Left lung (tissue), 10 donors: ENCODE data around the gene TENM4. TPM values are rescaled to one million over a fixed set of nuclear protein-coding genes. Genes with fewer than 3 reads are reported as not detected.

Source experiments
- ATAC-seq: fragments of 200-7000 bp; cut with Tn5 transposase; one replicate; pipeline ENCODE4 v1.9.1; 2020; ENCODE audit warnings: moderate library complexity
- DNase-seq, 4 donors: peaks; one replicate each; pipeline ENCODE4 v3.0.0-alpha.2; 2013 to 2020
- H3K27ac ChIP-seq, 2 donors: fragments of 200-600 bp; sonication (generic) in 1 of 2; one replicate each; pipeline versions ENCODE4 v1.5.0 to v1.8.0; 2020 to 2021
- H3K27me3 ChIP-seq, 2 donors: fragments of 200-600 bp; sonication (generic) in 1 of 2; one replicate each; pipeline versions ENCODE4 v1.5.0 to v1.8.0; 2020 to 2021
- H3K36me3 ChIP-seq, 2 donors: fragments of 200-600 bp; sonication (generic) in 1 of 2; one replicate each; pipeline versions ENCODE4 v1.5.0 to v1.8.0; 2020 to 2021
- H3K4me1 ChIP-seq, 2 donors: fragments of 200-600 bp; one replicate each; pipeline ENCODE4 v1.8.0; 2021
- H3K4me3 ChIP-seq, 2 donors: fragments of 200-600 bp; sonication (generic) in 1 of 2; one replicate each; pipeline versions ENCODE4 v1.5.0 to v1.8.0; 2020 to 2021; ENCODE audit warnings: mild to moderate bottlenecking in 1 of 2
- H3K9me3 ChIP-seq, 2 donors: fragments of 200-600 bp; sonication (generic) in 1 of 2; one replicate each; pipeline versions ENCODE4 v1.5.0 to v1.8.0; 2020 to 2021
- intact Hi-C, 2 donors: fragments of 100-400 bp; cut with DNase I; formaldehyde crosslinking; loops; one replicate each; pipeline versions ENCODE4 v1.11.2 to v1.14.2; 2022
- polyA plus RNA-seq, 6 donors: library from polyadenylated mRNA; unstranded; fragments of 120-200 nt; gene quantifications; one replicate each; pipeline ENCODE4 v1.2.1, GENCODE V29; 2013; ENCODE audit not compliant: insufficient read length in 6 of 6
- total RNA-seq, 2 donors: library from RNA; stranded (reverse); fragmentation: NEBNext Ultra II Directional; extraction: Animal tissue kit (Norgen Biotek cat#: 25700); gene quantifications; one replicate each; pipeline ENCODE4 v1.2.1, GENCODE V29; 2021
- TF ChIP-seq, protein P1 (sequence below), 2 donors: fragments of 200-600 bp; sonication (generic) in 1 of 2; IDR thresholded peaks; one replicate each; pipeline versions ENCODE4 v1.5.0 to v1.8.0; 2021; ENCODE audit warnings: antibody characterized with exemption in 2 of 2
- donor health status: DM: no; HTN: yes; CAD: no.
- donor health status: DM: no; HTN: no; CAD: no.

Gene TENM4
- total and polyA plus RNA-seq, 8 donors, result 3.4 to 7.1 (median 5.2) TPM

GRCh38 chr11:79390923-79391322, 49.9 kb downstream of the TENM4 start:
- Histone ChIP-seq H3K4me1 (no peaks in the 10 kb centered on the region), H3K4me3 (no peak overlapping the region), H3K36me3 (no peaks in the 10 kb centered on the region), H3K27ac (no peak overlapping the region), H3K9me3 (no peaks in the 10 kb centered on the region), H3K27me3 (peaks cover 0 to 9% of the 10 kb centered on the region in 2 donors)
- intact Hi-C loops, result no loop called here
- ATAC-seq (no peak), DNase-seq (no peak)
- TF ChIP-seq, protein P1, sequence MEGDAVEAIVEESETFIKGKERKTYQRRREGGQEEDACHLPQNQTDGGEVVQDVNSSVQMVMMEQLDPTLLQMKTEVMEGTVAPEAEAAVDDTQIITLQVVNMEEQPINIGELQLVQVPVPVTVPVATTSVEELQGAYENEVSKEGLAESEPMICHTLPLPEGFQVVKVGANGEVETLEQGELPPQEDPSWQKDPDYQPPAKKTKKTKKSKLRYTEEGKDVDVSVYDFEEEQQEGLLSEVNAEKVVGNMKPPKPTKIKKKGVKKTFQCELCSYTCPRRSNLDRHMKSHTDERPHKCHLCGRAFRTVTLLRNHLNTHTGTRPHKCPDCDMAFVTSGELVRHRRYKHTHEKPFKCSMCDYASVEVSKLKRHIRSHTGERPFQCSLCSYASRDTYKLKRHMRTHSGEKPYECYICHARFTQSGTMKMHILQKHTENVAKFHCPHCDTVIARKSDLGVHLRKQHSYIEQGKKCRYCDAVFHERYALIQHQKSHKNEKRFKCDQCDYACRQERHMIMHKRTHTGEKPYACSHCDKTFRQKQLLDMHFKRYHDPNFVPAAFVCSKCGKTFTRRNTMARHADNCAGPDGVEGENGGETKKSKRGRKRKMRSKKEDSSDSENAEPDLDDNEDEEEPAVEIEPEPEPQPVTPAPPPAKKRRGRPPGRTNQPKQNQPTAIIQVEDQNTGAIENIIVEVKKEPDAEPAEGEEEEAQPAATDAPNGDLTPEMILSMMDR (IDR thresholded peaks at IDR 0.05), result no peak

GRCh38 chr11:79390477-79390876, 50.4 kb downstream of the TENM4 start:
- TF ChIP-seq, protein P1 (IDR thresholded peaks at IDR 0.05), result no peak
- H3K4me1 ChIP-seq, result no peaks in the 10 kb centered on the region
- H3K27me3 ChIP-seq, result peaks cover 0 to 9% of the 10 kb centered on the region in 2 donors
- intact Hi-C loops, result no loop called here
- ATAC-seq, result no peak
- no peak overlapping the region for H3K4me3 ChIP-seq
- H3K9me3 ChIP-seq, result no peaks in the 10 kb centered on the region
- H3K27ac ChIP-seq, result no peak overlapping the region
- no peaks in the 10 kb centered on the region for H3K36me3 ChIP-seq
- no peak for DNase-seq

DNA sequence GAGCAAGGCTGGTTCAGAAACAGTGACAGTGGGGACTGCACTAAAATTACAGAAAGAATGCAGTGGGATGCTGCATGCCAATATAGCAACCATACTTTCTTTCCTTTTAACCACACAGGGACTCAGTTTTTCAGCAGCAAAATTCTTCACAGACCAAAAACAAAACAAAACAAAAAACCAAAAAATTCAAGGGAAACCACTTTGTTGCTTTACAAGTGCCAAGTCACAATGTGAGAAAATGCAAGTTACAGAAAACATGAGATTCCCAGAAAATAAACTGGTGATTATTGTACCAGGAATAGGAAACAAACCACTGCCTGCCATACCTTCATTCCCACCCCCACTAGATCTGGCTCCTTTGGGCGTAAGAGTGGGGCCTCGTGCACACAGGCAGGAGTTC, 52.6 kb downstream of the TENM4 start:
- DNase-seq, result no peak
- Histone ChIP-seq H3K4me3 (no peak overlapping the region), H3K27ac (no peak overlapping the region), H3K9me3 (no peaks in the 10 kb centered on the region), H3K36me3 (no peaks in the 10 kb centered on the region), H3K27me3 (peaks cover 0 to 8% of the 10 kb centered on the region in 2 donors), H3K4me1 (no peaks in the 10 kb centered on the region)
- intact Hi-C loops, result no loop called here
- TF ChIP-seq, protein P1 (IDR thresholded peaks at IDR 0.05), result no peak
- ATAC-seq, result no peak

- no peak for ATAC-seq
- no peak for DNase-seq
- Histone ChIP-seq H3K27me3 (no peaks in the 10 kb centered on the region), H3K27ac (no peak overlapping the region), H3K4me3 (no peak overlapping the region), H3K4me1 (no peaks in the 10 kb centered on the region), H3K36me3 (no peaks in the 10 kb centered on the region), H3K9me3 (no peaks in the 10 kb centered on the region)
- intact Hi-C loops, result no loop called here
- TF ChIP-seq, protein P1 (IDR thresholded peaks at IDR 0.05), result no peak
These were observed 57.0 kb downstream of the TENM4 start for GRCh38 chr11:79383874-79384273.

GRCh38 chr11:79382301-79383050, 58.4 kb downstream of the TENM4 start:
- DNase-seq (no peak), ATAC-seq (no peak)
- H3K4me1 ChIP-seq, result no peaks in the 10 kb centered on the region
- no peaks in the 10 kb centered on the region for H3K9me3 ChIP-seq
- intact Hi-C loops, result no loop called here
- no peak overlapping the region for H3K4me3 ChIP-seq
- no peak overlapping the region for H3K27ac ChIP-seq
- TF ChIP-seq, protein P1 (IDR thresholded peaks at IDR 0.05), result no peak
- no peaks in the 10 kb centered on the region for H3K27me3 ChIP-seq
- no peaks in the 10 kb centered on the region for H3K36me3 ChIP-seq
